BLaER1 treated with 17β-estradiol and CSF1 and Interleukin-3, amounts not matched to agents 10 nM and 100 nM (cell line): ENCODE measurements around the gene PRKCB.
A peak's percentile ranks its signal among the peaks of the same experiment; 100 is the strongest.

Experiments
- H3K27ac ChIP-seq, 11 experiments: shearing (Covaris generic); formaldehyde crosslinking; 2 replicates each; pipeline ENCODE4 v1.8.1; 2022
- H3K27me3 ChIP-seq, 11 experiments: shearing (Covaris generic); formaldehyde crosslinking; 2 replicates each; pipeline ENCODE4 v1.8.1; 2022
- H3K36me3 ChIP-seq, 11 experiments: shearing (Covaris generic); formaldehyde crosslinking; 2 replicates each; pipeline ENCODE4 v1.8.1; 2022
- H3K4me1 ChIP-seq, 10 experiments: shearing (Covaris generic); formaldehyde crosslinking; 2 replicates each; pipeline ENCODE4 v1.8.1; 2022
- H3K4me2 ChIP-seq, 11 experiments: shearing (Covaris generic); formaldehyde crosslinking; 2 replicates each; pipeline ENCODE4 v1.8.1; 2022
- H3K4me3 ChIP-seq, 10 experiments: shearing (Covaris generic); formaldehyde crosslinking; 2 replicates each; pipeline ENCODE4 v1.8.1; 2022
- H3K9ac ChIP-seq, 11 experiments: shearing (Covaris generic); formaldehyde crosslinking; 2 replicates each; pipeline ENCODE4 v1.8.1; 2022
- H3K9me3 ChIP-seq, 11 experiments: shearing (Covaris generic); formaldehyde crosslinking; replicated peaks in 1 of 11; 2 replicates each; pipeline ENCODE4 v1.8.1; 2022
- H4K20me1 ChIP-seq, 11 experiments: shearing (Covaris generic); formaldehyde crosslinking; 2 replicates each; pipeline ENCODE4 v1.8.1; 2022
- Cebpa-rat ChIP-seq, 11 experiments: shearing (Covaris generic); IDR thresholded peaks; 2 replicates each; pipeline ENCODE4 v1.8.1; 2022

Gene PRKCB

GRCh38 chr16:23855010-23855409 lies 19.2 kb downstream of the PRKCB start:
- H3K9ac ChIP-seq = no peak overlapping the region; a peak in 3 of 22 replicates
- peak overlapping the region in 10 of 11 experiments; percentile 56 to 84 (median 75); a peak in 18 of 22 replicates for H3K27ac ChIP-seq
- peaks cover 23 to 52% (median 44%) of the 10 kb centered on the region in 11 experiments for H3K9me3 ChIP-seq
- H3K36me3 ChIP-seq = peaks cover 0 to 54% (median 23%) of the 10 kb centered on the region in 11 experiments; a peak in 12 of 22 replicates
- TF ChIP-seq Cebpa-rat (IDR thresholded peaks at IDR 0.05) = no peak
- H3K4me1 ChIP-seq = peaks cover 36 to 92% (median 76%) of the 10 kb centered on the region in 10 experiments
- H3K27me3 ChIP-seq = no peaks in the 10 kb centered on the region
- peak overlapping the region in 3 of 10 experiments; percentile 6 to 35 (median 20); a peak in 3 of 20 replicates for H3K4me3 ChIP-seq
- peak overlapping the region; percentile 4 to 91 (median 72); a peak in 20 of 22 replicates for H3K4me2 ChIP-seq
- H4K20me1 ChIP-seq = no peaks in the 10 kb centered on the region; a peak in 2 of 22 replicates

GRCh38 chr16:23856251-23856709 lies 20.5 kb downstream of the PRKCB start:
- Histone ChIP-seq H3K4me1 (peaks cover 47 to 97% (median 89%) of the 10 kb centered on the region in 10 experiments), H3K36me3 (peaks cover 0 to 42% (median 10%) of the 10 kb centered on the region in 11 experiments; a peak in 8 of 22 replicates), H4K20me1 (no peaks in the 10 kb centered on the region; a peak in 2 of 22 replicates), H3K27ac (peak overlapping the region in 10 of 11 experiments; percentile 56 to 95 (median 78); a peak in 17 of 22 replicates), H3K4me2 (peak overlapping the region in 9 of 11 experiments; percentile 21 to 91 (median 72); a peak in 16 of 22 replicates), H3K27me3 (no peaks in the 10 kb centered on the region), H3K4me3 (no peak overlapping the region), H3K9ac (no peak overlapping the region), H3K9me3 (peaks cover 11 to 40% (median 34%) of the 10 kb centered on the region in 11 experiments)
- TF ChIP-seq Cebpa-rat (IDR thresholded peaks at IDR 0.05) = no peak

- Histone ChIP-seq H3K4me2 (peak overlapping the region; percentile 61 to 92 (median 75); a peak in 20 of 22 replicates), H3K9ac (peak overlapping the region in 9 of 11 experiments; percentile 4 to 56 (median 25); a peak in 12 of 22 replicates), H3K27ac (peak overlapping the region; percentile 34 to 95 (median 76); a peak in 19 of 22 replicates), H3K4me1 (peaks cover 58 to 100% (median 99%) of the 10 kb centered on the region in 10 experiments), H3K9me3 (peaks cover 0 to 29% (median 23%) of the 10 kb centered on the region in 11 experiments; a peak in 19 of 22 replicates), H4K20me1 (no peaks in the 10 kb centered on the region; a peak in 2 of 22 replicates), H3K27me3 (no peaks in the 10 kb centered on the region), H3K36me3 (peaks cover 0 to 31% (median 10%) of the 10 kb centered on the region in 11 experiments; a peak in 7 of 22 replicates), H3K4me3 (0 out of 20 replicates have a peak overlapping the region, but pooled peaks of 1 of the 10 experiments have one; percentile 2)
- TF ChIP-seq Cebpa-rat (IDR thresholded peaks at IDR 0.05) = no peak
Observed at GRCh38 chr16:23857256-23857880, 21.6 kb downstream of the PRKCB start.

GRCh38 chr16:23857881-23858269 lies 22.1 kb downstream of the PRKCB start:
- Histone ChIP-seq H4K20me1 (no peaks in the 10 kb centered on the region; a peak in 2 of 22 replicates), H3K4me1 (peaks cover 60 to 100% (median 99%) of the 10 kb centered on the region in 10 experiments), H3K9ac (peak overlapping the region in 10 of 11 experiments; percentile 22 to 57 (median 46); a peak in 13 of 22 replicates), H3K4me2 (peak overlapping the region; percentile 61 to 92 (median 75)), H3K4me3 (no peak overlapping the region), H3K36me3 (peaks cover 0 to 30% (median 10%) of the 10 kb centered on the region in 11 experiments; a peak in 7 of 22 replicates), H3K27ac (peak overlapping the region; percentile 34 to 95 (median 76); a peak in 21 of 22 replicates), H3K27me3 (no peaks in the 10 kb centered on the region), H3K9me3 (peaks cover 0 to 24% (median 18%) of the 10 kb centered on the region in 11 experiments; a peak in 18 of 22 replicates)
- TF ChIP-seq Cebpa-rat (IDR thresholded peaks at IDR 0.05) = peak in 1 of 11 experiments; percentile 20; a peak in 2 of 22 replicates

GRCh38 chr16:23858542-23858941 lies 22.8 kb downstream of the PRKCB start:
- peak overlapping the region in 10 of 11 experiments; percentile 31 to 61 (median 48); a peak in 16 of 22 replicates for H3K9ac ChIP-seq
- no peaks in the 10 kb centered on the region; a peak in 2 of 22 replicates for H4K20me1 ChIP-seq
- H3K27me3 ChIP-seq = no peaks in the 10 kb centered on the region
- H3K27ac ChIP-seq = peak overlapping the region; percentile 45 to 95 (median 76); a peak in 21 of 22 replicates
- H3K4me1 ChIP-seq = peaks cover 59 to 100% (median 95%) of the 10 kb centered on the region in 10 experiments
- H3K4me2 ChIP-seq = peak overlapping the region; percentile 61 to 92 (median 75)
- peaks cover 0 to 17% (median 13%) of the 10 kb centered on the region in 11 experiments; a peak in 18 of 22 replicates for H3K9me3 ChIP-seq
- H3K4me3 ChIP-seq = no peak overlapping the region
- H3K36me3 ChIP-seq = peaks cover 0 to 25% (median 7%) of the 10 kb centered on the region in 11 experiments; a peak in 7 of 22 replicates
- TF ChIP-seq Cebpa-rat (IDR thresholded peaks at IDR 0.05) = no peak

- no peak for TF ChIP-seq Cebpa-rat (IDR thresholded peaks at IDR 0.05)
- H3K36me3 ChIP-seq = peaks cover 0 to 13% (median 0%) of the 10 kb centered on the region in 11 experiments; a peak in 4 of 22 replicates
- H3K27ac ChIP-seq = peak overlapping the region; percentile 45 to 95 (median 76); a peak in 20 of 22 replicates
- H3K4me1 ChIP-seq = peaks cover 68 to 99% (median 93%) of the 10 kb centered on the region in 10 experiments
- peak overlapping the region; percentile 61 to 92 (median 75) for H3K4me2 ChIP-seq
- peak overlapping the region in 2 of 10 experiments; percentile 12 to 26; a peak in 2 of 20 replicates for H3K4me3 ChIP-seq
- H3K9ac ChIP-seq = peak overlapping the region in 10 of 11 experiments; percentile 1 to 61 (median 44); a peak in 15 of 22 replicates
- H3K9me3 ChIP-seq = peaks cover 0 to 4% (median under 1%) of the 10 kb centered on the region in 11 experiments; a peak in 9 of 22 replicates
- H3K27me3 ChIP-seq = no peaks in the 10 kb centered on the region
- no peaks in the 10 kb centered on the region; a peak in 2 of 22 replicates for H4K20me1 ChIP-seq
Observed at GRCh38 chr16:23859713-23860269, 24.0 kb downstream of the PRKCB start.

GRCh38 chr16:23861874-23862273 lies 26.1 kb downstream of the PRKCB start:
- H3K4me1 ChIP-seq = peaks cover 88 to 98% (median 93%) of the 10 kb centered on the region in 10 experiments
- no peak overlapping the region for H3K4me3 ChIP-seq
- H4K20me1 ChIP-seq = no peaks in the 10 kb centered on the region; a peak in 2 of 22 replicates
- H3K27ac ChIP-seq = peak overlapping the region in 10 of 11 experiments; percentile 35 to 95 (median 92); a peak in 18 of 22 replicates
- peak overlapping the region; percentile 48 to 92 (median 75) for H3K4me2 ChIP-seq
- H3K27me3 ChIP-seq = no peaks in the 10 kb centered on the region
- TF ChIP-seq Cebpa-rat (IDR thresholded peaks at IDR 0.05) = no peak
- H3K9me3 ChIP-seq = no peaks in the 10 kb centered on the region
- H3K36me3 ChIP-seq = no peaks in the 10 kb centered on the region; a peak in 1 of 22 replicates
- H3K9ac ChIP-seq = peak overlapping the region in 5 of 11 experiments; percentile 37 to 53 (median 46); a peak in 5 of 22 replicates

- Histone ChIP-seq H3K4me2 (peak overlapping the region; percentile 48 to 92 (median 75)), H3K9me3 (no peaks in the 10 kb centered on the region), H3K4me3 (no peak overlapping the region), H3K36me3 (no peaks in the 10 kb centered on the region; a peak in 1 of 22 replicates), H3K27ac (peak overlapping the region in 10 of 11 experiments; percentile 35 to 95 (median 92); a peak in 20 of 22 replicates), H3K4me1 (peaks cover 90 to 98% (median 94%) of the 10 kb centered on the region in 10 experiments), H3K9ac (peak overlapping the region in 8 of 11 experiments; percentile 34 to 62 (median 46); a peak in 12 of 22 replicates), H3K27me3 (no peaks in the 10 kb centered on the region), H4K20me1 (peaks cover 0 to under 1% (median 0%) of the 10 kb centered on the region in 11 experiments; a peak in 2 of 22 replicates)
- no peak for TF ChIP-seq Cebpa-rat (IDR thresholded peaks at IDR 0.05)
Observed at GRCh38 chr16:23862556-23862955, 26.8 kb downstream of the PRKCB start.
